GM18868 (cell line): Measurements from ENCODE around the gene ZRANB3.

Source experiments
- ATAC-seq: cut with Tn5 transposase; IDR thresholded peaks from one replicate; pipeline ENCODE4 v1.9.1; 2021; ENCODE audit warnings: mild to moderate bottlenecking, moderate library complexity; ENCODE audit not compliant: unreplicated experiment

Gene ZRANB3

GRCh38 chr2:135255208-135255607 is 275.8 kb downstream of the ZRANB3 start:
- ATAC-seq = no peak

DNA sequence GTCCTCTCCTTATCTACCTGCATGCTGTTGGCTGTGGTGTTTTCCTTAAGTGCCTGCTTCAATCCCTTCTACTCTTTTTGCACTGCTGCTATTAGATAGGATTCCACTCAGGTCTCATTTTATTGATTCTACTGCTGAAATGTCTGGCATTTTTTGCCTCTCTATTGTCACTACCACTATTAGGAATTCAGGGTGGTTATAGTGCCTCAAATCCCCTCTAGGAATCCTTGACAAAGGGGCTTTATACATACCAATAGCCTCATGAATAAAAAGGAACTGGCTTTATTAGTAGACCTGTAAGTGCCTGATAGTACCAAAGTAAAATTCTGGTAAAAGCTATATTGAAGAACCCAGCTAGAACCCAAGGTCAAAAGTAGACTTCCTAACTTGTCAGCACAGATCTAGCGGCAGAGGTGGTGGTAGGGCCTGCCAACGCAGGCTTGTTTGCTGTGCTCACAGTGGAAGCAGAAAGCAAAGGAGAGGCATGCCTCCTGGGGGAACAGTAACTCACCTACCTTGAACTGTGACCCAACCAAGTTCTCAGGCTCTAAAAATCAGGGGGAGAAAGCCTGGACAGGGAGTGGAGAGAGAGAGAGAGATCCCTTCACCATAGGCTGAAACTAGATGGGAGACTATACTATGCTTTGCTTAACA is 278.1 kb downstream of the ZRANB3 start:
- no peak for ATAC-seq

GRCh38 chr2:135248611-135249010 is 282.4 kb downstream of the ZRANB3 start:
- ATAC-seq = no peak

GRCh38 chr2:135246711-135247270 is 284.2 kb downstream of the ZRANB3 start:
- no peak for ATAC-seq

- ATAC-seq = no peak
These were observed 285.9 kb downstream of the ZRANB3 start for GRCh38 chr2:135245071-135245470.

- ATAC-seq = no peak
These were observed 292.4 kb downstream of the ZRANB3 start for GRCh38 chr2:135238651-135239050.

GRCh38 chr2:135230150-135230549 is 300.9 kb downstream of the ZRANB3 start:
- ATAC-seq = no peak

DNA sequence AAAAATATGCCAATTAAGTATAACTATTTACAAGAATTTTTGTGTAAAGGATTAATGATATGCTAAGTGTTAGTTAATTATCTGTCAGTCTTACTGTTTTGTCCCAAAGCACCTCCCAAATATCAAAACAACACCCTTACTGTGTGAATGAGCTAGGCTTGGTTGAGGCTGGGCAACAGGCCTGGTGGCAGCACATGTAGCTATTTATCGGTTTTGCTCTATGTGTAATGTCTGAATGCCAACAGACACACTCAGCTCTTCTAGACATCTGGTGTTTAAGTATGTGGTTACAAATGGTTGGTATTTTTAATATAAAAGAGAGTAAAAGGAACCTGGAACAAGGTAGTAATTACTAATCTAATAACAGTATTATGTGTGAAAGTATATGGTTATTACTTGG is 303.6 kb downstream of the ZRANB3 start:
- ATAC-seq = no peak

- no peak for ATAC-seq
These were observed 304.1 kb downstream of the ZRANB3 start for GRCh38 chr2:135226961-135227360.

DNA sequence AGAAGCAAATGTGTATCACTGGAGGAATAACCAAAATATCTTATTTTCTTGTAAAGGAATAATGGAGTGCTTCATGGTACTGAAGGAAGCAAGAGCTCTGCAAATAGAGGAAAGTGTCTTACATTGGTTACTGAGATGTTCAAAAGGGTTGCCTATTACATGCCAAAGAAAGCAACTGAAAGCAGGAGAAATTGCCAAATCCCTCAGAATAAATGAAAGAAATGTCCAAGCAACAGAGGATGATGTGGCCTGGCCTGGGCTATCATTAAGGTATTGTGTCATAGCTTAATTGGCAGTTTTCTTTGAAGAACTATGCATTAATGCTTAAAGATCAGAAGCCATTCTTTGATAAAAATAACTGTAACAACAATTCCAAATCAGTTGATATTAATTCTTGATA is 305.2 kb downstream of the ZRANB3 start:
- ATAC-seq = no peak

DNA sequence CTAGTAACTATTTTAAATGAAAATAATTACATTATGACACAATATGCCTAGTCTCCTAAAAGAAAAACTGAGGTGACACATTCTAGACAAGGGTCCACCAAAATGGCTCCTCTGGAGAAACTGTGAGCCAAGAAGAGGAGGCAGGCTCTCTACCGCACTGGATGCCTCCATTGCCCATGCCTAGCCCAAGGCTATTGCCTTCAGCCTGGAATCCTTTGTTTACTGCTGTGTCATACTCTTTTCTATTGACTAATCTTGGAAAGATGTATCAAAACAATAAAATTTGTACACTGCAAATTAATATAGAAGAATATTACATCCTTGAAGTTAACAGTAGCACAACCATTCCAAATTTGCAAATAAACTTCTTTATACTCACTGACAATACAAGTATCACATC is 311.8 kb downstream of the ZRANB3 start:
- ATAC-seq = no peak

DNA sequence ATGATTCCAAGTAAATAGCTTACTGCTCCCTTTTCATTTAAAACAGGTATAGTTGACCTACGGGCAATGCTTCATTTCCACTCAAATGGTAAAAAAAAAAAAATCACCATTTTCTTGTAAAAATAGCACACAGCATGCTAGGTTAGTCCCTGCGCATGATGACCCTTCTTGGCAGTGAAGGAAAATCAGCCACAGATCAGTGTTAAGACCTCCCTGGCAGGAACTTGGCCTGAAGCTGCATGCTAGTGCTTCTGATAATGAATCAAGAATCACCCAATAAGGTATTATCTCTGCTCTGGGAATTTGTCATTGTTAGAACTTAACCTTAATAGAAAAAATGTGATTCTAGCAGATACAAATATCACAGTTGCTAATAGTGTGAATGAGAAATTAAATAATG is 312.6 kb downstream of the ZRANB3 start:
- no peak for ATAC-seq

DNA sequence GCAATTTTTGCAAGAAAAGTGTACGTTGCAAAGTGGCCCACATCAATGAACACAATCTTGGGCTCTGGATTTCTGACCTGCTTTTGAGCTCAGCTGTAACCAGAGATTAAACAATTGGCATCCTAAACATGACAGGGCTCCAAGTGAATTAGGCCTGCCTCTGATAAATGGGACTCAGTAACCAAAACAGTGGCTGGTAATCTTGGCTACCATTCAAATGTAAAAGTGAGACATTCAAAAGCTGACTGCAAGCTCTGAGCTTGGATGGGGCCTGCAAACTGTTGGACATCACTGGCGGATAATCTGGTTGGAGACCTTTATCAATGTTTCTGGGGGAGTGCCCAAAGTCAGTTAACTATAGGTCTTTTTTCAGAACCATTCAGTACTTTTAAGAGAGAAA is 318.3 kb downstream of the ZRANB3 start:
- ATAC-seq = no peak

- no peak for ATAC-seq
These were observed 323.0 kb downstream of the ZRANB3 start for GRCh38 chr2:135208016-135208415.

- ATAC-seq = no peak
These were observed 327.1 kb downstream of the ZRANB3 start for GRCh38 chr2:135203944-135204343.

DNA sequence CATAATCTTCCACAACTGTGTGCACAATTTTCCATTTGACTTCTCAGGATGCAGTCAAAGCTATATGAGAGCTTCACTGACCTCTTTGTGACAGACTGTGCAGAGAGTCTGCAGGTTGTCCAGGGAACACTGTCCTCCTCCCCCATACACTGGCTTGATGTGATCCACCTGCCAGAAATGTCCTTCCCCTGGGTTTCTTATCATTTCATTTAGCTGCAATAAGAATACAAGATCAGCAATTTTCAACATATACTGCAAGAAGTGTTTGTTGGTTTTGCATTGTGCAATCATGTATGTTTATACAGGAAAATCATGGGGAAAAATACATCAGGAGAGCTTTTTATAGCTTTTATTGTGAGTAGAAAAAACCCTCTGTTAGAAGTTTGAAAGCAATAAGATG is 328.3 kb downstream of the ZRANB3 start:
- ATAC-seq = no peak

- ATAC-seq = no peak
These were observed 332.5 kb downstream of the ZRANB3 start for GRCh38 chr2:135198481-135198880.

- no peak for ATAC-seq
These were observed 340.2 kb downstream of the ZRANB3 start for GRCh38 chr2:135190799-135191198.

DNA sequence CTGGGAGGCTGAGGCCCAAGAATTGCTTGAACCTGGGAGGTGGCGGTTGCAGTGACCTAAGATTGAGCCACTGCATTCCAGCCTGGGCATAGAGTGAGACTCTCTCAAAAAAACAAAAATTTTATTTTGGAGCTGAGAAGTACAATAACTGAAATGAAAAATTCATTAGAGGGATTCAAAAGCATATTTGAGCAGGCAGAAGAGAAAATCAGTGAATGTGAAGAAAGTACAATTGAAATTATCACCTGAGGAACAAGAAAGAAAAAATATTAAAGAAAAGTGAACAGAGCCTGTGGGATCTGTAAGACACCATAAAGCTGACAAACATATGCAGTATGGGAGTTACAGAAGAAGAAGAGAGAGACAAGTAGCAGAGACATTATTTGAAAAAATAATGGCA is 341.9 kb downstream of the ZRANB3 start:
- no peak for ATAC-seq

- ATAC-seq = no peak
These were observed 343.7 kb downstream of the ZRANB3 start for GRCh38 chr2:135187270-135187669.

DNA sequence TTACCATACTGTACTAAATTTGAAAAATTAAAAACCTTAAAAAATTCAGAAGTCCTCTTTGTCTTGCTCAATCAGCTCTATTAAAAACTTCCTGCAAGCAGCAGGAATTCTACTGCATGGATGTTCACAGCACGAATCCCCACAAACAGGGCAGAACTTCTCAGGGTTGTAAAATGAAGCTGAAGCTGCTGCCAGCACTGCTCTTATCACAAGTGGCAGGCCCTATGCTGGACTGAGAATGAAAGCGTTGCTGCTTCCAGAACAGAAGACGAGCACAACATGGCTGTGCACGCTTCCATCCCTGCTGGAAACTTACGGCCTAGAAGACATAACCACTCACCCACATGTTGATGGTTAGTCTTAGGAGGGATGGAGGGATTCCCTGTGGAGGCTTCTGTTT is 345.0 kb downstream of the ZRANB3 start:
- no peak for ATAC-seq

DNA sequence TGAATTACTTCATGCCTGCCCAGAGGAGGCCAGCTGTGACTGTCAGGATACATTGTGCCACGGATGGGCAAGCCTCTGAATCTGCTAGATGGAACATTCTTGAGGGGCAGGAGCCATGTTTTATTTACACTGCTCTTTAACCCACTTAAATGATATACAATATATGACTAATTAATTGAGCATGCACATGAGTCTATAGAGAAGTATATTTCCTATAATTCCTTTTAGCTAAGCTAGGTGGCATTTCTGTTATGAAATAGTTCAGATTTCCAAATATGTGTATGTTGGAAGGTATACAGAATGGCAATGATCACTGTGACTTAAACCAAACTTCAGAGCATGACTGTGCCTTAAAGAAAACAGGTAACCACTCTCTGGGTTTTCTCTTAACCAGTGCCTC is 347.2 kb downstream of the ZRANB3 start:
- ATAC-seq = no peak

DNA sequence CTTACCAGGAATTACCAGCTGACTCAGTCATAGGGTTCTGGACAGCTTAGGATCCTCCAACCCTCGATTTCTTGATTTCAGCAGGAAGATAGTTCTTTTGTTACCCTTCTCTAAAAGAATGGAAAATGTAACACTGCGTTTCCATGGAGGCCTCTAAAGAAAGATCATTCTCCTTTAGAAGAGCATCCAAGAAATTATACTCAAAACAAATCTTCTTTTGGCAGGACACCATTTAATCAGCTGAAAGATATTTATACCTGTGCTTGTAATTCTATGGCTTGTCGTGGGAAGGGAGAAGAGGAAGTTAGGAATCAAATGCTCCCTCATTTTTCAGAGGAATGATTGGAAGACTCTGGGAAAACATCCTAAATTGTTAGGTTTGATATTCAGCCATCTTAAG is 348.4 kb downstream of the ZRANB3 start:
- ATAC-seq = no peak
